SU-DHL-6 (cell line): Measurements from ENCODE around the gene LCNL1.

Source experiments
- EZH2phosphoT487 ChIP-seq: fragments of 200-600 bp; sonication (generic), shearing (Covaris generic); conservative IDR thresholded peaks from 2 replicates; pipeline ENCODE4 v1.6.1; 2018; ENCODE audit warnings: mild to moderate bottlenecking, antibody characterized with exemption, low read length, moderate library complexity, mixed read lengths
- TF ChIP-seq, protein P1 (sequence below): fragments of 200-600 bp; sonication (generic); IDR thresholded peaks from one replicate; pipeline ENCODE4 v1.5.1; 2017; ENCODE audit warnings: antibody characterized with exemption, mild to moderate bottlenecking, low read length, moderate library complexity; ENCODE audit not compliant: insufficient read depth, poor library complexity, severe bottlenecking

GRCh38 chr9:137002646-137003041 is 19.9 kb downstream of the LCNL1 start:
- TF ChIP-seq, protein P1, sequence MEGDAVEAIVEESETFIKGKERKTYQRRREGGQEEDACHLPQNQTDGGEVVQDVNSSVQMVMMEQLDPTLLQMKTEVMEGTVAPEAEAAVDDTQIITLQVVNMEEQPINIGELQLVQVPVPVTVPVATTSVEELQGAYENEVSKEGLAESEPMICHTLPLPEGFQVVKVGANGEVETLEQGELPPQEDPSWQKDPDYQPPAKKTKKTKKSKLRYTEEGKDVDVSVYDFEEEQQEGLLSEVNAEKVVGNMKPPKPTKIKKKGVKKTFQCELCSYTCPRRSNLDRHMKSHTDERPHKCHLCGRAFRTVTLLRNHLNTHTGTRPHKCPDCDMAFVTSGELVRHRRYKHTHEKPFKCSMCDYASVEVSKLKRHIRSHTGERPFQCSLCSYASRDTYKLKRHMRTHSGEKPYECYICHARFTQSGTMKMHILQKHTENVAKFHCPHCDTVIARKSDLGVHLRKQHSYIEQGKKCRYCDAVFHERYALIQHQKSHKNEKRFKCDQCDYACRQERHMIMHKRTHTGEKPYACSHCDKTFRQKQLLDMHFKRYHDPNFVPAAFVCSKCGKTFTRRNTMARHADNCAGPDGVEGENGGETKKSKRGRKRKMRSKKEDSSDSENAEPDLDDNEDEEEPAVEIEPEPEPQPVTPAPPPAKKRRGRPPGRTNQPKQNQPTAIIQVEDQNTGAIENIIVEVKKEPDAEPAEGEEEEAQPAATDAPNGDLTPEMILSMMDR: no peak
- no peak for TF ChIP-seq EZH2phosphoT487
